MCF 10A (cell line): ENCODE data around the gene TRAPPC8. TPM values are rescaled to one million over a fixed set of nuclear protein-coding genes. Genes with fewer than 3 reads are reported as not detected.
"Not testable (repeated sequence)": the region's sequence is repeated elsewhere in the genome, so short reads cannot be mapped to it uniquely, and the experiment has no call there.

Source experiments
- BruUV-seq: library from RNA; stranded (reverse); fragments of 400-500 nt; replicated peaks from 2 replicates; lab custom pipeline; 2021; lab: Mats Ljungman, UMichigan
- CTCF ChIA-PET: fragments of 300-600 bp; sonication (Branson Sonifier 250); formaldehyde crosslinking; extraction: SDS; loops from one replicate; lab custom pipeline; 2021; ENCODE audit warnings: antibody characterized with exemption, inconsistent platforms; lab: Yijun Ruan, JAX
- POLR2A ChIA-PET: fragments of 300-600, 350-650 bp; sonication (Branson Sonifier 250); formaldehyde crosslinking; extraction: SDS; loops from one replicate; lab custom pipeline; 2020; ENCODE audit warnings: antibody characterized with exemption, inconsistent platforms; lab: Yijun Ruan, JAX
- DNase-seq: peaks from one replicate; pipeline ENCODE4 v3.0.0-alpha.2; 2018; ENCODE audit not compliant: unreplicated experiment
- H3K27ac Mint-ChIP-seq: one replicate; pipeline ENCODE4 v1.8.0; 2022; ENCODE audit warnings: mild to moderate bottlenecking, low read depth, mixed read lengths; ENCODE audit not compliant: unreplicated experiment
- H3K27me3 Mint-ChIP-seq: one replicate; pipeline ENCODE4 v1.8.0; 2022; ENCODE audit warnings: mixed read lengths; ENCODE audit not compliant: insufficient read depth, unreplicated experiment
- H3K36me3 Mint-ChIP-seq: one replicate; pipeline ENCODE4 v1.8.0; 2022; ENCODE audit warnings: mild to moderate bottlenecking, moderate library complexity, mixed read lengths; ENCODE audit not compliant: insufficient read depth, unreplicated experiment
- H3K4me1 Mint-ChIP-seq: one replicate; pipeline ENCODE4 v1.8.0; 2022; ENCODE audit warnings: mixed read lengths; ENCODE audit not compliant: insufficient read depth, unreplicated experiment
- H3K4me3 Mint-ChIP-seq: one replicate; pipeline ENCODE4 v1.8.0; 2022; ENCODE audit warnings: mild to moderate bottlenecking, moderate library complexity, mixed read lengths; ENCODE audit not compliant: unreplicated experiment
- H3K9me3 Mint-ChIP-seq: one replicate; pipeline ENCODE4 v1.8.0; 2022; ENCODE audit warnings: mixed read lengths; ENCODE audit not compliant: unreplicated experiment
- CTCF ChIP-seq: fragments of 200-600 bp; IDR thresholded peaks from one replicate; pipeline ENCODE4 v1.8.0; 2022; ENCODE audit warnings: antibody characterized with exemption, mild to moderate bottlenecking; ENCODE audit not compliant: unreplicated experiment
- intact Hi-C: fragments of 100-400 bp; cut with micrococcal nuclease; formaldehyde crosslinking; loops from 2 replicates; pipeline ENCODE4 v1.14.1; 2022
- total RNA-seq: library from RNA; stranded (reverse); gene quantifications from 2 replicates; pipeline ENCODE4 v1.2.3, GENCODE V29; 2022

The TRAPPC8 gene
- total RNA-seq, 1 experiment from 2014 or later: 29.0 TPM

DNA sequence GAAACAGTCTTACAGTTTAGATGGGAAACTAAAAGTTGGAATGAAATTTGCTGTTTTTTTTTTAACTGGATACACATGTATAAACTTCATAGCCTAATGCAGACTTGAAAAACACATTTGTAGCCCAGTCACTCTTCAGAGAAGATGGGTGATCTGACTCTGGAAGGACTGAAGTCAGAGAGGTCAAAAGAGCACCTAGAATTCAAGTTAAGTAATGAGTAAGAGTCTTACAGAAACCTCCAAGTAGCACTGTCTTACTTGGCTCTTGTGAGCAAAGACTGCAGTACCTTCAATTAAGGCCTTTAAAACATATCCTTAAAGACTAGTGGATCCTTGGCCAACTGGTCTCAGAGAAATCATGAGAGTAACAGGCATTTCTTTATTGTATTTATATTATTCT lies 41.9 kb downstream of the TRAPPC8 start:
- POLR2A ChIA-PET: no interaction called here

DNA sequence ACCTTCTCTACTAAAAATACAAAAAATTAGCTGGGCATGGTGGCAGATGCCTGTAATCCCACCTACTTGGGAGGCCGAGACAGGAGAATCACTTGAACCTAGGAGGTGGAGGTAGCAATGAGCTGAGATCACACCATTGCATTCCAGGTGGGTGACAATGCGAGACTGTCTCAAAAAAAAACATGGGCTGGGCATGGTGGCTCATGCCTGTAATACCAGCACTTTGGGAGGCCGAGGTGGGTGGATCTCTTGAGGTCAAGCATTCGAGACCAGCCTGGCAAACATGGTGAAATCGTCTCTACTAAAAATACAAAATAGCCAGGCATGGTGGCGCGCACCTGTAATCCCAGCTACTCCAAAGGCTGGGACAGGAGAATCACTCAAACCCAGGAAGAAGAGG lies 43.2 kb downstream of the TRAPPC8 start:
- POLR2A ChIA-PET, DNase-seq, H3K27ac Mint-ChIP-seq, BruUV-seq, H3K4me3 Mint-ChIP-seq, intact Hi-C loops, H3K27me3 Mint-ChIP-seq, H3K4me1 Mint-ChIP-seq, H3K9me3 Mint-ChIP-seq: not testable (repeated sequence)
- CTCF ChIA-PET: interaction anchor here (0.6 to 1.3 kb wide), 2 partner anchors 29 to 37 kb away, joined by 3 to 4 read pairs; no protein-coding TSS in a partner anchor
- peaks cover 70% of the 10 kb centered on the region for H3K36me3 Mint-ChIP-seq

More for the DNA sequence above, 41.9 kb downstream of the TRAPPC8 start:
- TF ChIP-seq CTCF: no peak
- Mint-ChIP-seq H3K27me3 (no peaks in the 10 kb centered on the region), H3K36me3 (peaks cover 70% of the 10 kb centered on the region), H3K9me3 (no peaks in the 10 kb centered on the region), H3K4me1 (no peaks in the 10 kb centered on the region), H3K27ac (no peak overlapping the region), H3K4me3 (no peak overlapping the region)
- CTCF ChIA-PET: no interaction called here
- no peak for DNase-seq
- no TSS peak for BruUV-seq
- intact Hi-C loops: no loop called here

DNA sequence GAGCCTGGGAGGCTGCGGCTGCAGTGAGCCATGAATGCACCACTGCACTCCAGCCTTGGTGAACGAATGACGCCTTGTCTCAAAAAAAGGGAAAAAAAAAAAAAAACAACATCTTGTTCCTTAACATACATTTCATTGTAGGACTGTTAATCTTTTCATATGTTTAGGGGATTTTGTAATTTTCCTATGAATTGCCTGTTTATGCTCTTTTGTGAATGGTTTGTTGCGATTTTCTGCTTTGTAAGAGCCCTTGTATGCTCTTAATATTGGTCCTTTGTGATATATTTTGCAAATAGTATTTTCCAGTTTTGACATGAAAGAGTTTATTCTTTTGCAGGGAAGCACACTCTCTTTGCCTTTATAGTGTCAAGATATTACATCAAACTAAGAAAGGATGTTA lies 50.0 kb downstream of the TRAPPC8 start:
- Mint-ChIP-seq H3K4me1 (no peaks in the 10 kb centered on the region), H3K27me3 (no peaks in the 10 kb centered on the region), H3K27ac (no peak overlapping the region), H3K9me3 (no peaks in the 10 kb centered on the region), H3K36me3 (peaks cover 55% of the 10 kb centered on the region), H3K4me3 (no peak overlapping the region)
- no peak for TF ChIP-seq CTCF
- POLR2A ChIA-PET: interaction anchor here (1.2 to 1.9 kb wide), 3 partner anchors 9 to 50 kb away, joined by 4 to 6 read pairs (median 4); partner anchors contain the start of gene TRAPPC8
- intact Hi-C loops: no loop called here
- BruUV-seq: no TSS peak
- no peak for DNase-seq
- CTCF ChIA-PET: interaction anchor here (0.6 kb wide), 1 partner anchor 1988 kb away, joined by 3 read pairs; no protein-coding TSS in a partner anchor

- no peaks in the 10 kb centered on the region for H3K4me1 Mint-ChIP-seq
- no peak for TF ChIP-seq CTCF
- no peaks in the 10 kb centered on the region for H3K27me3 Mint-ChIP-seq
- H3K4me3 Mint-ChIP-seq: no peak overlapping the region
- POLR2A ChIA-PET: interaction anchor here (1.9 kb wide), 1 partner anchor 8 kb away, joined by 4 read pairs; no protein-coding TSS in a partner anchor
- BruUV-seq: no TSS peak
- H3K36me3 Mint-ChIP-seq: peaks cover 62% of the 10 kb centered on the region
- no peaks in the 10 kb centered on the region for H3K9me3 Mint-ChIP-seq
- CTCF ChIA-PET: no interaction called here
- no peak overlapping the region for H3K27ac Mint-ChIP-seq
- intact Hi-C loops: no loop called here
- no peak for DNase-seq
Measured at GRCh38 chr18:31891566-31891965, 51.4 kb downstream of the TRAPPC8 start.
